H1 (cell line): ENCODE measurements around the gene CD200. TPM values are rescaled to one million over a fixed set of nuclear protein-coding genes. Genes with fewer than 3 reads are reported as not detected.

Experiments used
- MAFK ChIP-seq: IDR thresholded peaks from 2 replicates; pipeline ENCODE4 v1.6.1; 2012; ENCODE audit warnings: low read depth, mild to moderate bottlenecking, improper control_type of control experiment, low read length
- RNF2 ChIP-seq: fragments of 200-900, 300-1000 bp; sonication (generic); IDR thresholded peaks from 2 replicates; pipeline ENCODE4 v1.7.1; 2016; ENCODE audit warnings: borderline replicate concordance, low read depth, mild to moderate bottlenecking, antibody characterized with exemption, low read length; ENCODE audit not compliant: poor library complexity, severe bottlenecking; ENCODE audit errors: missing control alignments
- polyA plus RNA-seq, 7 experiments: library from polyadenylated mRNA; depleted of rRNA in 3 of 7; stranded (reverse) in 5 of 7; unstranded in 2 of 7; fragments of >200 nt in 5 of 7; fragments of 200-250 nt in 2 of 7; gene quantifications; 1 replicate in 5 of 7; 2 replicates in 1 of 7; 4 replicates in 1 of 7; pipeline versions ENCODE4 v1.2.1 to v1.2.3, GENCODE V29; 2011 to 2013; ENCODE audit warnings: missing spikeins in 2 of 7, mixed read lengths in 2 of 7
- total RNA-seq: library from RNA; stranded (reverse); fragmentation: NEBNext Ultra II Directional; extraction: Animal tissue kit (Norgen Biotek cat#: 25700); gene quantifications from 2 replicates; pipeline ENCODE4 v1.2.1, GENCODE V29; 2021

Gene CD200
- total and polyA plus RNA-seq, 2 of the 8 experiments (the other 6 are each of a cell fraction or from before 2014, with no cell fraction given), result 45.8 to 50.2 TPM

- TF ChIP-seq RNF2, result no peak
- TF ChIP-seq MAFK, result no peak
Measured at GRCh38 chr3:112345681-112346080, 12.7 kb downstream of the CD200 start (continued).
